A673 (cell line): ENCODE results near the gene TMEM185B.

Experiments
- EZH2 ChIP-seq: fragments of 200-600 bp; sonication (generic); IDR thresholded peaks from 2 replicates; pipeline ENCODE4 v1.6.1; 2017; ENCODE audit warnings: borderline replicate concordance, low read depth, mild to moderate bottlenecking, mixed read lengths, antibody characterized with exemption, low read length; ENCODE audit not compliant: poor library complexity, severe bottlenecking
- TF ChIP-seq, protein P1 (sequence below): fragments of 300-800, 200-600 bp; sonication (generic); conservative IDR thresholded peaks from 2 replicates; pipeline ENCODE4 v1.5.1; 2017; ENCODE audit warnings: low read depth, mild to moderate bottlenecking, antibody characterized with exemption, low read length, moderate library complexity, mixed read lengths

GRCh38 chr2:120225549-120226065, 2.4 kb upstream of the TMEM185B start:
- TF ChIP-seq, protein P1, sequence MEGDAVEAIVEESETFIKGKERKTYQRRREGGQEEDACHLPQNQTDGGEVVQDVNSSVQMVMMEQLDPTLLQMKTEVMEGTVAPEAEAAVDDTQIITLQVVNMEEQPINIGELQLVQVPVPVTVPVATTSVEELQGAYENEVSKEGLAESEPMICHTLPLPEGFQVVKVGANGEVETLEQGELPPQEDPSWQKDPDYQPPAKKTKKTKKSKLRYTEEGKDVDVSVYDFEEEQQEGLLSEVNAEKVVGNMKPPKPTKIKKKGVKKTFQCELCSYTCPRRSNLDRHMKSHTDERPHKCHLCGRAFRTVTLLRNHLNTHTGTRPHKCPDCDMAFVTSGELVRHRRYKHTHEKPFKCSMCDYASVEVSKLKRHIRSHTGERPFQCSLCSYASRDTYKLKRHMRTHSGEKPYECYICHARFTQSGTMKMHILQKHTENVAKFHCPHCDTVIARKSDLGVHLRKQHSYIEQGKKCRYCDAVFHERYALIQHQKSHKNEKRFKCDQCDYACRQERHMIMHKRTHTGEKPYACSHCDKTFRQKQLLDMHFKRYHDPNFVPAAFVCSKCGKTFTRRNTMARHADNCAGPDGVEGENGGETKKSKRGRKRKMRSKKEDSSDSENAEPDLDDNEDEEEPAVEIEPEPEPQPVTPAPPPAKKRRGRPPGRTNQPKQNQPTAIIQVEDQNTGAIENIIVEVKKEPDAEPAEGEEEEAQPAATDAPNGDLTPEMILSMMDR = no peak
- no peak for TF ChIP-seq EZH2
